GM21825 (cell line): ENCODE measurements around the gene CHN2.
A peak's percentile ranks its signal among the peaks of the same experiment; 100 is the strongest.

ENCODE experiments used
- ATAC-seq: cut with Tn5 transposase; IDR thresholded peaks from one replicate; pipeline ENCODE4 v1.9.1; 2021; ENCODE audit warnings: mild to moderate bottlenecking, moderate library complexity; ENCODE audit not compliant: unreplicated experiment

The CHN2 gene

GRCh38 chr7:29421010-29421956, 226.7 kb downstream of the CHN2 start:
- ATAC-seq, result no peak

DNA sequence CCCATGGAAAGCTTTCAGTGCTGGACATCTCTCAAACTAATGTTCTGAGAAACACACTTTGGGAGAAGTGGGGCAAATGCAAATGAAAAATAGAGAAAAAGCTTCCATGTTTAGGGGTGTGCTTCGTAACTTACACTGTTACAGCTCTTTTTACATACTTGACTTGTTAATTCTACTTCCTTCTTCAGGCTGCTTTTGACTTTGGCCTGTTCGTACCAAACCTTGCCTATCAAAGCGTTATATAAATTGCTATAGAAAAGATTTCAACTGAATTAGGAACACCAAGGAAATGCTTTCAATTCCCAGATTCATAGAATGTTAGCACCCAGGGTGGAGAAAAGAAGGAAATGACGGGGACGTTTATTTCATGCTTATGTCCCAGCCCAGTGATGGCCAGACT, 228.3 kb downstream of the CHN2 start:
- ATAC-seq, result no peak

GRCh38 chr7:29424295-29424983, 229.9 kb downstream of the CHN2 start:
- peak; percentile 63 for ATAC-seq

GRCh38 chr7:29424984-29425309, 230.4 kb downstream of the CHN2 start:
- no peak for ATAC-seq

GRCh38 chr7:29426587-29426986, 232.0 kb downstream of the CHN2 start:
- no peak for ATAC-seq

GRCh38 chr7:29429401-29429800, 234.8 kb downstream of the CHN2 start:
- ATAC-seq, result no peak

DNA sequence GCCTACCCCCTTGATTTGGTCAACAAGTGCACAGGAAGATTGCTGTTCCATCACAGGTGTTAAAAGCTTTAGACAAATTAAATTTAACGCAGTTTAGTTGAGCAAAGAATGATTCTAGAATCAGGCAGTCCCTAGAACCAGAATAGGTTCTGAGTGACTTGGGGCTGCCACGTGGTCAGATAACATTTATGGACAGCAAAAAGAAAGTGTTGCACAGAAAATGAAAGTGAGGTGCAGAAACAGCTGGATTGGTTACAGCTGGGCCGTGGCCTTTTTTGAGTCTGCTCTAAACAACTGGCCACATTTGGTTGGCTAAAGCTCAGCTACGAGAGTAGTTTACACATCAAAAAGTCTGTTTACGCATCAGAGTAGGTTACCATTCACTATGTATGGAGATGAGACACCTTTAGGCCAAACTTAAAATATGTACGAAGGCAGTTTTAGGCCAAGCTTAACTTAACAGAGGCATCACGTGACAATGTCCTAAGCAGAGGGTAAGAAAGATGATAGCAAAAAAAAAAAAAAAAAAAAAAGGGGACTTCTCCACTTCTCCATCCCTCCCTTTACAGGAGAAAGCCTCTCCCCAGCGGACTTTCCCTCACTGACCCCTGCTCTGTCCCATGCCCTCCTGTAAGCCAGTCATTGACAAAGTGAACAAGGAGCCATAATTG, 235.8 kb downstream of the CHN2 start:
- ATAC-seq, result no peak

DNA sequence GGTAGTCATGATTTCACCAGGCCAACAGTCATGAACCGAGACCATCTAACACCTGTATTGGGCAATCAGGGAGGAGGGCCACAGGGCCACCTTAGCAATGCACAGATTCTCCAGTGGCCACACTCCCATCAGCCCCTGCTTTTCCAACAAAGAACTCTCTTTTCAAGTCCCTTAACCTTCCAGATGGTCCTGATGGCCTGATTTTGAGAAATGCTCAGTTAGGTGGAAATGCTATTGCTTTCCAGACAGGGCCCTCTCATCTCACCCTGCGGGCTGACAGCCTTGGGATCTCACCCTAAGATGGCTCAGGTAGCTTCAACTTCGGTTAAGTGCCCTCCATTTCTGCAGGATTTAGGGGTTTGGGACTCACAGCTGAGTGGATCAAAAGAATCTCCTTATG, 237.1 kb downstream of the CHN2 start:
- ATAC-seq, result no peak

- ATAC-seq, result no peak
These were observed 238.1 kb downstream of the CHN2 start for GRCh38 chr7:29432721-29433120.

DNA sequence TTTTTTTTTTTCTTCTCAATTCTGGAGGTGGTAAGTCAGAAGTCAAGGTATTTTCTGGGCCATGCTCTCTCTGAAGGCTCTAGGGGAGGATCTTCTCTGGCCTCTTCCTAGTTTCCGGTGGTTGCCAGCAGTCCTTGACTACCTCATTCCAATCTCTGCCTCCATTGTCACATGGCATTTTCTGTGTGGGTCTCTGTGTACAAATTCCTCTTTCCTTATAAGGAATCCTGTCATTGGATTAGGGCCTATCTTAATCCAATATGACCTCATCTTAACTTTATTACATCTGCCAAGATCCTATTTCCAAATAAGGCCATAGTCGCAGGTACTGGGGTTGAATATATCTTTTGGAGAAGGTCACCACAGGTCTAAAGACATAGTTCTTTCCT, 239.8 kb downstream of the CHN2 start:
- no peak for ATAC-seq

DNA sequence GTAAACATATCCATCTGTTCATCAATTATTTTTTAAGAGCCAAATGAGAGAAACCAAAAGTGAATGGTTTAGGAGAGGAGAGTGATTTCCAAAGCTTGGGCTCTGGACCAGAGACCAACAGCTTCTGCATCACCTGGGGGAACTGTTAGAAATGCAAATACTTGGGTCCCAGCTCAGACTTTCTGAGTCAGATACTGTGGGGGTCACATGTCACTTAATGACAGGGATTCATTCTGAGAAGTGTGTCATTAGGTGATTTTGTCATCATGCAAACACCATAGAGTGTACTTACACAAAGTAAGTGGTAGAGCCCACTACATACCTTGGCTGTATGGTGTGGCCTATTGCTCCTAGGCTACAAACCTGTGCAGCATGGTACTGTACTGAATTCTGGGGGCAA, 240.6 kb downstream of the CHN2 start:
- no peak for ATAC-seq

DNA sequence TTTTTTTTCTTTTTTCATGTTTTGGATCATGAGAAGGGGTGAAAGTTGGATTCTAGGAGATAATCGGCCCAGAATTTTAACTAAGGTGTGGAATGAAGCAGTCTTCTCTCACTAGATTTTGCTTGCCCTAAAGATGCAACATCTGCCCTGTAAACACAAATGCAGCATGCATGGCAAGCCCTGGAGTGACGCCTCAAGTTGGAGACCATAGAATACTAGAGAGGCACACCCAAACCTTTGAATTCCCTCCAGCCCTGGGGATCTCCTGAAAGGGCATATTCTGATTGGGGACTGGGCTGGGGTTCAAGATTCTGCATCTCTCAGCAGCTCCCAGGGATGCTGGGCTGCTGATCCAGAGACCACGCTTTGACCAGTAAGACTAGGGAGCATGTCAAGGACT, 241.3 kb downstream of the CHN2 start:
- no peak for ATAC-seq

- ATAC-seq, result no peak
These were observed 247.6 kb downstream of the CHN2 start for GRCh38 chr7:29442146-29442545.

GRCh38 chr7:29443552-29443951, 249.0 kb downstream of the CHN2 start:
- no peak for ATAC-seq

GRCh38 chr7:29444267-29444666, 249.7 kb downstream of the CHN2 start:
- no peak for ATAC-seq

- ATAC-seq, result no peak
These were observed 251.2 kb downstream of the CHN2 start for GRCh38 chr7:29445736-29446135.

- no peak for ATAC-seq
These were observed 253.3 kb downstream of the CHN2 start for GRCh38 chr7:29447828-29448227.

DNA sequence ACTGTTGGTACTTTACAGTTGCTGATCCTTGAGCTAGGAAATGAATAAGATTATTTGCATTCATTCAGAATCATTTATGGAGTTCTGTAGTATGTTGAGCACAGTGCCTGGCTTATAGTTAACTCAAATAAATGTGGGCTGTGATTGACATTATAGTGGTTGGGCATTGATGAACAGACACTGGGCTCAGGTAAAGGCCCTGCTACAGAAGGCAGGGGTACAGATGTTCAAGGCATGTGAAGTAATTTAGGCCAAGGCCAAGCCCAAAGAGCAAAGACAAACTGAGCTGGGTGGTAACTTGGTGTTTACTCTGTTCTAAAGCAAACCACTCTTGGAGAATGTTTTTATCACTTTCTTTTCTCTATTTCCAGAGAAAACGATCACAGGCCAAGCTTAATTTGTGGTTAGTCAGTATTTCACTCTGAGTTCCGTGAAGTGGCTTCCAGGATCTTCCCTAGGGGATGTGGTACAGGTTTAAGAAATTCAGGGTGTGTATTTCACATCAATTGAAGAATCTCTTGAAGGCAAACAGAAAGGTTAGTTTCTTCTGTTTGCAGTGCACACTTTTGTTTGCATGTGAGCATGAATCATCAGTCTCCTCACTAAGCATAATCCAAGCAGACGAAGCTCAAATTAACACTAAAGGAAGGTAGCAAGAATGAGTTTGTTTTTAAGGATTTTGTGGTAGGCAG, 255.1 kb downstream of the CHN2 start:
- no peak for ATAC-seq

DNA sequence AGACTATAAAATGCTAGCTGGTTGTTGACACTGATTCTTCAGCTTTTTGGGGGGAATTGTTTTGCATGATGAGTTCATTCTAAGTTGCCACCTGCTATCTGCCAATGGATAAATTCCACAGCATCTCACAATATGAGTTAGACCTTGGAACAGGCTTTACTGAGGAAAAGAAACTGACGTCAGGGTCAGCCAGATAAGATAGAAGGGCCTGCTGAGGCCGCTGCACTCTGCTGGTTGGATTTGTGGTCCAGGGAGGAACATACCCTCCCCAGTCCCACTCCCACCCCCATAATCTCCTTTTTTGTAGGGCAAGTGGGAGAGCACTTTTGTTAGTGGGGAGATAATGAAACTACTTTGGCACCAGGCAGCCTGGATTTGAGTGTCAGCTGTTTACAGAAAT, 258.4 kb downstream of the CHN2 start:
- no peak for ATAC-seq

DNA sequence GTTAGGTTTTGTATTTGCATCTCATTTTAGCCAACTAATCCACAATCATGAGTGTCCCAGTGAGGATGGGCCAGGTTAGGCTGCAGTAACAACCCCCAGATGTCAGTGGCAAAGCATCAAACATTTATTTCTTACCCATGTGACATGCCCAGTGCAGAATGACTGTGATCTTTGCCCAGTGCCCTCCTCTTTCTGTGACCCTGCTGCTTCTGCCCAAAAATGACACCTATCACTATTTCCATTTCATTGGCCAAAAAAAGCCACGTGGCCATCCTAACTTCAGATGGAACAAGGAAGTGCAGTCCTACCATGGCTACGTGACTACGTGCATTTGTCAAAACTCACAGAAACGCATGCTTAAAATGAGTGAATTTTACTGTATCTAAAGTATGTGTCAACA, 259.9 kb downstream of the CHN2 start:
- no peak for ATAC-seq

DNA sequence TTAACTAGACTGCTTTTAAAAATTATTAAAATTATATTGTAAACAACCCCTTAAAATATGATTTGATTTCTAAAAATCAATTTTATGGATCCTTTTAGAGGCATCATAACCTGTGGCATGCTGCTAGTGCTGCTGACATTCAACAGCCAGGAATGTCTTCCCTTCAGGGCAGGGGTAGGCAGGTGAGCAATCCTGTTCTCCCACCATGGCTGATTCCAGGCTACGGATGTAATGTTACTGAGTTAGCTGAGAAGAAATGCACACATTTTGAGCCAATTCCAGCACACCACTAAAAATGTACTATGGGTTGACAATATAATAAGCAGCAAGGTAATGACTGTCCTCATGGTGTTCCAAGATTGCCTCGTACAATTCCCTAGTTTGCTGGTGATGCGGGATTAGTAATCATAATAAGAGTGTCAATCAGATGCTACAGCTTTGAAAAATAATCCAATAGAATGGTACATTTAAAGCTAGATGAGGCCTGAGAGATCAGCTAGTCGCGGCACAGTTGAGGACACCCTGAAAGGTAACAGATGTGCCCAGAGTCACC, 260.4 kb downstream of the CHN2 start:
- ATAC-seq, result no peak
